HG02642 (cell line): Measurements from ENCODE around the gene ASAP3.

Experiments used
- ATAC-seq: cut with Tn5 transposase; IDR thresholded peaks from one replicate; pipeline ENCODE4 v1.9.1; 2021; ENCODE audit warnings: mild to moderate bottlenecking; ENCODE audit not compliant: unreplicated experiment, poor library complexity

Gene ASAP3

DNA sequence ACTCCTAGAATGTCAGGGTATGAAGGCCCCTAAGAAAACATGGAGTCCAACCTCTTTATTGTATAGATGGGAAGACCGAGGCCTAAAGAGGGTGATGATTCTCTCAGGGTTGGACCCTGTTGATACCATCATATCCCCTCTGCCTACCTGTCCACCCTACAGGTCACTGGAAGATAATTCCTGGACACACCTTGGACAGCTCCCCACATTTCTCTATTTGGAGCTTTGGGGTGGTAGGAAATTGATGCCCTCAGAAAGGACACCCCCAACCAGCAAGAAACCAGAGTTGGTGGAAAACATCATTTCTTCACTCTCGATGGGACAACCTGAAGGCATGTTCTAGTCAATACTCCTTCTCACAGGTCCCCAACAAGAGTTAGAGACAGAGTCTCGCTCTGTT is 56.4 kb downstream of the ASAP3 start:
- ATAC-seq = no peak

DNA sequence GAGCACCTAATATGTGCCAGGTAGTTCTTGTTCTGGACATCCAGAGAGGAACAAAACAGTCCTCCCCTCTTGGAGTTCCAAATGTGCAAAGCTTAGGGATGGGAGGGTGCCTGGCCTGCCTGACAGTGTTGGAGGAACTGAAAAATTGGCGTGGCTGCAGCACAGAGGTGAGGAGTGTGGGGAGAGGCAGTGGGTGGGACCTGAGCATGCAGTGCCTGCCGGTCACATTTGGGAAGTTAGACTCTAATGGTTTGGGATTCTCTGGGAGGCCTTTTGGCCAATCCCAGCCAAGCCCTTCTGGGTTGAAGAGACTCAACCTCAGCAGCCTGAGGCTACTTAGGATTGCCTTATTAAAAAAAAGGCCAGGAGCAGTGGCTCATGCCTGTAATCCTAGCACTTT is 57.2 kb downstream of the ASAP3 start:
- no peak for ATAC-seq

DNA sequence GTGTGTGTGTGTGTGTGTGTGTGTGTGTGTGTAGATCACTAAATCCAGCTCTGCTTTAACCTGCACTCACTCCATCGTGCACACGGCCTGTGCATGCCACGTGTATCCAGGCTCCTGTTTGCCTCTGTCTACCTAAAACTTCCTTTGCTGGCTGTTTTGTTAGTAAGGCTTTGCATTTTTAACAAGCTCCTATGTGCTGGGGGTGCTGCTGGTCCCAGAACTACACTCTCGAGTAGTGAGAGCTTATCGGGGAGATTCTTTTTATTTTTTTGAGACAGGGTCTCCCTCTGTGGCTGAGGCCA is 58.8 kb downstream of the ASAP3 start:
- no peak for ATAC-seq

- ATAC-seq = no peak
Measured at GRCh38 chr1:23424293-23425192, 59.4 kb downstream of the ASAP3 start, which contains the start of gene TCEA3. Gene TCEA3, minus strand, starts transcription at chr1:23424748. Its CDS starts 115 bp downstream, at chr1:23424633.

DNA sequence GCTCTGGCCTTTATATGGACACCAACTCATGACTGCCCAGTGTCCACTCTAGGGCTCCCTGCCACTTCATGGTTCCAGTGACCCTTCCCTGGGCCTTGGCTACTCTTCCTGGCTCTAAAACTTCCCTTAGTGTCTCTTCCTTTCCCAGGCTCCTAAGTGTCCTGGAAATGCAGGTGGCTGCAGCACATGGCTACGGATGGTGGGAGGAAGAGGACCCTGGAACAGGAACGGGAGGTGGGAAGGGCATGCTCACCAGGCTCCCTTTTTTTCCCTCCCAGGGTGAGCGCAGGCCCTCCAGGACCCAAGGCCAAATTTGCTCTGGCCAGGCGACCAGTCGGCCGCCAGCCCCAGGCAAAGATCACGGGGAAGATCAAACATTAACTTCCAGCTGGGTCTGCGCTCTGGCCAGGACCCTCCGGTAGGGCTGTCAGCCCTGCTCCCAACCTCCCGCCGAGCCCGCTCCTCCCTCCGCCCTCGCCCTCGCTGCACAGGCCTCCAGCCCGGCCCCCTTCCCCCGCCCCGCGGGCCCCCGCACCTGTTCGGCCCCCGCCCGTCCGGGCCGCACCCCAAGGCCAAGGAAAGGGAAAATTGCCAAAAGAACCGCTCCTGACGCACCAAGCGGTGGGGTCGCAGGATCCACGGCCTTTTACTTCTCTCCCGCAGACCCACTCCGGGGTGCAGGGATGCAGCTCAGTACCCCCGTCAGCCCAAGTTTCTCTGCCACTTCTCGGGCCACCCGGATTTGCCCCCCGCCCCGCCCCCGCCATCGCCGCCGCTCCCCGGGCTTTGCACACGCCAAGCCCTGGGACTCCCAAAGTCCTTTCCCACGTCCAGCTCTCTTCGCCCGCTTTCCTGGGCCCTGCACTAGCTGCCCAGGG is 60.3 kb downstream of the ASAP3 start:
- no peak for ATAC-seq

DNA sequence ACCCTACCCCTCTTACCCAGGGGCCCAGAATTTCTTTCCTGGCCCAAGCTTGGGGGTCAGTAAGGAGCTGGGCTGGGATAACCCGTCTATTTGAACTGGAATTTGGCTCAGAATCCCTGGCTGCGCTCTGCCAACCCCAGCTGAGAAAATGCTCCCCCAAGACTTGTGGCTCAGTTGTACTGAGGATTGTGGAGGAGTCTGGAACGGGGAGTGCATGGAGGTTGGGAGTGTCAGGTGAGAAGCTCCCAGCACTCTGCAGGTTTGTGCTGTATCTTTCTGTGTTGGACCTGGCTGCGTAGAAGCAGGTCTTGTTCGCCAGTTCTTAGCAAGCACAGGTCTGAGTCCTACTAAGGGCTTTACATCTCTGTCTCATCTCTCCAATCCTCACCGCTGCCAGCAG is 61.0 kb downstream of the ASAP3 start:
- ATAC-seq = no peak

DNA sequence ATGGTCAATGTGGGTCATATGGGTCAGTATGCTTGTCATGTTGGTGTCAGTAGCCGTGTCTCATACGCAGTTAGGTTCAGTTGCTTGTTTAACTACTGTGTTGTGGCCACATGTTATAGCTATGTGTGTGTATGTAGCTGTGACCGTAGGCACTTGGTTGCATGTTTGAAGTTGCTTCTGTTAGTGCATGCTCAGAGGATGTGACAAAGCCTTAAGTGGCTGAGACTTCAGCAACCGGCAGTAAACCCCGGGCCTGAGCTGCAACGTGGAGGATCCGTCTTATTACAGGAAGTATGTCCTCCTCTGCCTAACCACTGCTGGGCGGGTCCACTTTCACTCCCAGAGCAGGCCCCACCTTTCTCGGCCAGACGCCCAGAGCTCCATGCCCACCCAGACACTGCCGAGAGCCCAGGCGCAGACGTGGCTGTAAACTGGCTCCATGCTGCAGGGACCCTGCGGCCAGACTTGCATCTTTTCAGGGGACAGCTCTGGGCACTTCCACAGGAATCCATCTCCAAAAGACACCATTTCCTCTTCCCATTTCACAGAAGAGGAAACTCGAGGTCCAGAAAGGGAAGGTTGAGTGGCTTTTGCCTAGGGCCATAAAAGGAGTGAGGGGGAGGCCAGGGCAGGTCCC is 61.6 kb downstream of the ASAP3 start:
- ATAC-seq = no peak

- no peak for ATAC-seq
Measured at GRCh38 chr1:23421753-23422240, 62.2 kb downstream of the ASAP3 start.

DNA sequence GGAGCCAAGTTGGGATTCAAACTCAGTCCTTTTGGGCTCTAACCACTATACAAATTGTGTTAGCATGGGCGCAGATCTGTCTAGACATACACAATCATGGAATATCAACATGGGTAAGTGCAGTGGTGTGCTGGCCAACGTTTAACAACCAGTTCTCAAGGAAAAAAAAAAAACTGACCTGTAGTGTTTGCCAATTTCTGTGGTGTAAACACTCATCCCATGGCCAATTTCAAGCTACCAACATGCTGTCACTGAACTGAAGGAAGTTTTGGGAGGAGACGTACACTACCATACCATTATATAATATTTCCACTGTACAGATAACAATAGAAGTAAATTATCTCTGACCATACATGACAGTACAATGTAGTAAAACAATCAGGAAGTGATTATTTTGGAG is 62.6 kb downstream of the ASAP3 start:
- no peak for ATAC-seq

GRCh38 chr1:23420778-23421177 is 63.2 kb downstream of the ASAP3 start:
- ATAC-seq = no peak

DNA sequence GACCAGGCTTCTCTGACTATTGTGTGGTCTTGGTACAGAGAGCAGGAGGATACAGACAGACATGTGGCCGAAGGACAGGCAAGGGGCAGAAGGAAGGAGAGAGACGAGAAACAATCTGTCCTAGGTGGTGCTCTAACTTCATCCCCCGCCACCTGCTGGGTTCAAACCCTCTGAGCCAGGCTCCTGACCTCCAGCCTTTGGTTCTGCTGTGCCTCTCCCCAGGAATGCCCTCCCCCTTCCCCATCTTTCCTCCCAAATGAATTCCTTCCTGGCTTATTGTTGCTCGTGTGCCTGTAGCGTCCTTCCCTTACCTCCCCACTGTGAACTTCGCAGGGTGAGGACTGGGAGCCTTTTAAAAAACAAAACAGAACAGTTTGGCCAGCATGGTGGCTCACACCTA is 64.8 kb downstream of the ASAP3 start:
- ATAC-seq = no peak

GRCh38 chr1:23417570-23417969 is 66.4 kb downstream of the ASAP3 start:
- no peak for ATAC-seq

- ATAC-seq = no peak
Measured at GRCh38 chr1:23416964-23417363, 67.0 kb downstream of the ASAP3 start.

DNA sequence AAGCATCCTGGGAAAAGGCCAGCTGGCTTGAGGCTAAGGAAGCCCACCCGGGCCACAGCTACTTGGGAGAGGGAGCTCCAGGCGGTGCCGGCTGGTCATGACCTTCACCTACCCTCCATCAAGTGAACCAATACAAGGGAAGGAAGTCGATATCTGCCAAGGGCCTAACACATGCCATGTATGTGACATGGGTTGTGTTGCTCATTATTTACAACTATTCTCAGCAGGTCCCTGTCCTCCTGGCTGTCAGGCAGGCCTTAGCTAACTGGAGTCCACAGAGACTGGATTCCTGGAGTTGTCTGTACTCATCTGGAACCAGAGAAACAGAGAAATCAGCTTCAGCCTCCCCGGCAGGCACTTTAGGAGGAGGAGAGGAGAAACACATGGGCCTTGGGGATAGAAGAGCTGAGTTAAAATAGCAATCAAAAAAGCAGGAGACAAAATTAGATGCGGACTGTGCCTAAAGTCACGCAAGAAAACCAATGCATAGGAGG is 75.1 kb downstream of the ASAP3 start:
- ATAC-seq = no peak

- ATAC-seq = no peak
Measured at GRCh38 chr1:23407016-23407630, 76.9 kb downstream of the ASAP3 start.

DNA sequence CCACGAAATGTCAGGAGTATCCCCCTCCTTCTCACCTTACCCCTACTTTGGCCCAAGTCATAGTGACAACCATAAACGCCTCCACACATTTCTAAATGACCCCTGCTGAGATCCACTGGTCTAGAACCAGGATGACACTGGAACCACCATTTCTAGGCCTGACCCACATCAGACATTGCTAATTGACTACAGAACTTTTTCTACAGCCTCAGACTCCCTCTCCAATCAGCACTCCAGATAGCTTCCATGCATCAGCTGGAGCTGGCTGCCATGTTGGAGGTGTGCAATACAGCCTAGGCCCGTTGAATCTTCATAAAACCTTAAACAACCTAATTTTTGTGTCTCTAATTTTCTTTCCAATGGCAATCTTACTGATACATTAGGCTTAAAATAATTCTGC is 78.0 kb downstream of the ASAP3 start:
- ATAC-seq = no peak

DNA sequence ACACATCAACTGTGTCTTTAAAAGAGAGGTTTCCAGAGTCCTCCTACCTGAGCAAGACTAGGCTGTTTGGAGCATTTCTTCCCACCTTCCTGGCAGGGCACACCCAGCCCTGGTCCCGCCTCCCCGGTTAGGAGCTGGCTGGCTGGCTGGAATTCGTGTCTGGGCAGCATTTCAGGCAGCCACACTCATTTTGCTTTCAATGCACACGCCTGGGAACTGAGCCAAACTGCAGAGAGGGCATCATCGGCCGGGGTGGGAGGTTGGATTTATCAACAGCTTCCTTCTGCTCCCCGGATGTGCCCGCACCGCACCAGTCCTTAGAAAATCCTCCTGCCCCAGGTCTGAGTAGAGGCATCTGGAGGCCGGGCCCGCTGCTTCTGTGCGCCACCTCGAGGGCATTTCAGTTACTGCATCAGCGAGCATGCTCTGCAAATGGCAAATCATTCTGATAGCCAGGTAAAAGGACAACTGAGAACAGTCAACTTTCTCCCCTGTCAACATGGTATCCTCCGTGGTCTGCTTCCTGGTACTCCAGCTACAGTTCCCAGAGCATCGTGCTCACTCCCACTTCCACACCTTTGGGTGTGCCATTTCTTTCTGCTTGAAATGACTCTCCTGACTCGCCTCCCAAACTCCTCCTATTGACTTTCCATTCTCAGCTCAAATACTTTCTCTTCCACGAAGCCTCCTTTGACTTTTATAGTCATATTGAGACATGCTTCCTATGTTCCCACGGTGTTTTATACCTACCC is 80.1 kb downstream of the ASAP3 start:
- ATAC-seq = no peak

GRCh38 chr1:23403355-23403734 is 80.6 kb downstream of the ASAP3 start:
- no peak for ATAC-seq

GRCh38 chr1:23403038-23403336 is 81.0 kb downstream of the ASAP3 start:
- ATAC-seq = no peak
